ENCODE data around the gene SLC2A4RG. TPM values are rescaled to one million over a fixed set of nuclear protein-coding genes. Genes with fewer than 3 reads are reported as not detected.

Gene SLC2A4RG
- total RNA-seq, 2 experiments from 2014 or later: 58.9 to 59.0 TPM

- H3K4me3 Mint-ChIP-seq: no peak overlapping the region
- H3K36me3 Mint-ChIP-seq: no peaks in the 10 kb centered on the region
- POLR2A ChIA-PET: interaction anchor here (0.6 kb wide), 1 partner anchor 28 kb away, joined by 3 read pairs; no protein-coding TSS in a partner anchor
- H3K4me1 Mint-ChIP-seq (ENCODE audit: low read depth): peaks cover 13% of the 10 kb centered on the region
- H3K27me3 Mint-ChIP-seq: no peaks in the 10 kb centered on the region
- CTCF ChIA-PET: no interaction called here
- H3K27ac Mint-ChIP-seq: no peak overlapping the region
- no peaks in the 10 kb centered on the region for H3K9me3 Mint-ChIP-seq
- no peak for DNase-seq
- intact Hi-C loops (cut with micrococcal nuclease): no loop called here
Observed at GRCh38 chr20:63778857-63779256, 39.3 kb downstream of the SLC2A4RG start.

- ChIA-PET CTCF (interaction anchor here (1.0 to 1.4 kb wide), 3 partner anchors 73 to 75 kb away, joined by 3 to 4 read pairs (median 4); partner anchors contain the start of genes ARFRP1 and ZGPAT), POLR2A (no interaction called here)
- Mint-ChIP-seq H3K27me3 (no peaks in the 10 kb centered on the region), H3K4me1 (ENCODE audit: low read depth) (peaks cover 13% of the 10 kb centered on the region), H3K36me3 (no peaks in the 10 kb centered on the region), H3K4me3 (no peak overlapping the region), H3K27ac (no peak overlapping the region), H3K9me3 (no peaks in the 10 kb centered on the region)
- no peak for DNase-seq
- intact Hi-C loops (cut with micrococcal nuclease): no loop called here
Observed at GRCh38 chr20:63781181-63781580, 41.6 kb downstream of the SLC2A4RG start.

GRCh38 chr20:63782051-63782471, 42.5 kb downstream of the SLC2A4RG start:
- CTCF ChIA-PET: interaction anchor here (0.7 to 1.4 kb wide), 3 partner anchors 74 to 195 kb away, joined by 3 to 4 read pairs (median 3); partner anchors contain the start of genes ARFRP1 and ZGPAT
- H3K4me3 Mint-ChIP-seq: no peak overlapping the region
- H3K36me3 Mint-ChIP-seq: no peaks in the 10 kb centered on the region
- intact Hi-C loops (cut with micrococcal nuclease): loop anchor here (1.0 kb wide), 1 partner anchor 75 kb away; the partner anchor contains the start of gene ARFRP1
- DNase-seq: peak; percentile 79
- POLR2A ChIA-PET: no interaction called here
- H3K27ac Mint-ChIP-seq: no peak overlapping the region
- H3K4me1 Mint-ChIP-seq (ENCODE audit: low read depth): peaks cover 13% of the 10 kb centered on the region
- H3K9me3 Mint-ChIP-seq: no peaks in the 10 kb centered on the region
- H3K27me3 Mint-ChIP-seq: no peaks in the 10 kb centered on the region

GRCh38 chr20:63782521-63782971, 43.0 kb downstream of the SLC2A4RG start:
- intact Hi-C loops (cut with micrococcal nuclease): loop anchor here (1.0 kb wide), 1 partner anchor 75 kb away; the partner anchor contains the start of gene ARFRP1
- CTCF ChIA-PET: interaction anchor here (1.0 to 1.4 kb wide), 2 partner anchors 74 to 191 kb away, joined by 4 to 6 read pairs; partner anchors contain the start of genes ARFRP1 and ZGPAT
- POLR2A ChIA-PET: no interaction called here
- H3K27me3 Mint-ChIP-seq: no peaks in the 10 kb centered on the region
- H3K4me1 Mint-ChIP-seq (ENCODE audit: low read depth): peaks cover 13% of the 10 kb centered on the region
- DNase-seq: no peak
- H3K4me3 Mint-ChIP-seq: no peak overlapping the region
- no peaks in the 10 kb centered on the region for H3K9me3 Mint-ChIP-seq
- no peak overlapping the region for H3K27ac Mint-ChIP-seq
- no peaks in the 10 kb centered on the region for H3K36me3 Mint-ChIP-seq

GRCh38 chr20:63783970-63784369, 44.4 kb downstream of the SLC2A4RG start:
- POLR2A ChIA-PET: no interaction called here
- H3K4me1 Mint-ChIP-seq (ENCODE audit: low read depth): peaks cover 13% of the 10 kb centered on the region
- intact Hi-C loops (cut with micrococcal nuclease): no loop called here
- no peaks in the 10 kb centered on the region for H3K27me3 Mint-ChIP-seq
- H3K27ac Mint-ChIP-seq: no peak overlapping the region
- no peak for DNase-seq
- CTCF ChIA-PET: interaction anchor here (0.9 to 1.3 kb wide), 4 partner anchors 9 to 190 kb away, joined by 3 to 5 read pairs (median 3); no protein-coding TSS in a partner anchor
- H3K36me3 Mint-ChIP-seq: no peaks in the 10 kb centered on the region
- no peak overlapping the region for H3K4me3 Mint-ChIP-seq
- H3K9me3 Mint-ChIP-seq: no peaks in the 10 kb centered on the region

- Mint-ChIP-seq H3K4me1 (ENCODE audit: low read depth) (peaks cover 13% of the 10 kb centered on the region), H3K4me3 (no peak overlapping the region), H3K27me3 (no peaks in the 10 kb centered on the region), H3K27ac (no peak overlapping the region), H3K9me3 (no peaks in the 10 kb centered on the region), H3K36me3 (no peaks in the 10 kb centered on the region)
- intact Hi-C loops (cut with micrococcal nuclease): loop anchor here (2.0 to 5.0 kb wide), 2 partner anchors 79 to 187 kb away; partner anchors contain the start of gene TPD52L2
- CTCF ChIA-PET: interaction anchor here (0.7 to 3.2 kb wide), 29 partner anchors 9 to 308 kb away, joined by 3 to 30 read pairs (median 5); partner anchors contain the start of genes ARFRP1, LIME1, PTK6 and TPD52L2
- POLR2A ChIA-PET: interaction anchor here (0.8 to 1.3 kb wide), 2 partner anchors 78 to 298 kb away, joined by 3 to 5 read pairs; partner anchors contain the start of genes ARFRP1, LKAAEAR1 and ZGPAT
- DNase-seq: no peak
Observed at GRCh38 chr20:63785691-63786131, 46.1 kb downstream of the SLC2A4RG start.

GRCh38 chr20:63787302-63787701, 47.7 kb downstream of the SLC2A4RG start:
- Mint-ChIP-seq H3K36me3 (no peaks in the 10 kb centered on the region), H3K4me1 (ENCODE audit: low read depth) (peaks cover 4% of the 10 kb centered on the region), H3K4me3 (no peak overlapping the region), H3K9me3 (no peaks in the 10 kb centered on the region), H3K27me3 (no peaks in the 10 kb centered on the region), H3K27ac (no peak overlapping the region)
- POLR2A ChIA-PET: no interaction called here
- no peak for DNase-seq
- intact Hi-C loops (cut with micrococcal nuclease): loop anchor here (2.0 to 5.0 kb wide), 2 partner anchors 77 to 185 kb away; partner anchors contain the start of gene TPD52L2
- CTCF ChIA-PET: interaction anchor here (1.0 to 3.2 kb wide), 10 partner anchors 9 to 129 kb away, joined by 3 to 30 read pairs (median 6); partner anchors contain the start of genes RTEL1 and TPD52L2

GRCh38 chr20:63787749-63788148, 48.2 kb downstream of the SLC2A4RG start:
- POLR2A ChIA-PET: no interaction called here
- H3K27me3 Mint-ChIP-seq: no peaks in the 10 kb centered on the region
- CTCF ChIA-PET: interaction anchor here (2.6 to 3.2 kb wide), 2 partner anchors 12 to 76 kb away, joined by 8 to 30 read pairs; partner anchors contain the start of gene TPD52L2
- H3K27ac Mint-ChIP-seq: no peak overlapping the region
- H3K4me3 Mint-ChIP-seq: no peak overlapping the region
- no peaks in the 10 kb centered on the region for H3K4me1 Mint-ChIP-seq (ENCODE audit: low read depth)
- no peaks in the 10 kb centered on the region for H3K9me3 Mint-ChIP-seq
- intact Hi-C loops (cut with micrococcal nuclease): loop anchor here (2.0 to 5.0 kb wide), 2 partner anchors 77 to 185 kb away; partner anchors contain the start of gene TPD52L2
- no peak for DNase-seq
- no peaks in the 10 kb centered on the region for H3K36me3 Mint-ChIP-seq

GRCh38 chr20:63789836-63790571, 50.4 kb downstream of the SLC2A4RG start:
- H3K4me1 Mint-ChIP-seq (ENCODE audit: low read depth): no peaks in the 10 kb centered on the region
- peaks cover 6% of the 10 kb centered on the region for H3K27me3 Mint-ChIP-seq
- intact Hi-C loops (cut with micrococcal nuclease): loop anchor here (5.0 kb wide), 1 partner anchor 182 kb away; no protein-coding TSS in a partner anchor
- H3K9me3 Mint-ChIP-seq: no peaks in the 10 kb centered on the region
- CTCF ChIA-PET: interaction anchor here (1.3 kb wide), 1 partner anchor 82 kb away, joined by 5 read pairs; the partner anchor contains the start of genes ARFRP1 and ZGPAT
- POLR2A ChIA-PET: no interaction called here
- no peak for DNase-seq
- H3K27ac Mint-ChIP-seq: no peak overlapping the region
- no peak overlapping the region for H3K4me3 Mint-ChIP-seq
- H3K36me3 Mint-ChIP-seq: no peaks in the 10 kb centered on the region

- POLR2A ChIA-PET: no interaction called here
- H3K27me3 Mint-ChIP-seq: peaks cover 10% of the 10 kb centered on the region
- no peak overlapping the region for H3K27ac Mint-ChIP-seq
- H3K4me3 Mint-ChIP-seq: no peak overlapping the region
- no peaks in the 10 kb centered on the region for H3K9me3 Mint-ChIP-seq
- CTCF ChIA-PET: interaction anchor here (1.3 kb wide), 1 partner anchor 83 kb away, joined by 5 read pairs; the partner anchor contains the start of genes ARFRP1 and ZGPAT
- intact Hi-C loops (cut with micrococcal nuclease): no loop called here
- no peaks in the 10 kb centered on the region for H3K4me1 Mint-ChIP-seq (ENCODE audit: low read depth)
- H3K36me3 Mint-ChIP-seq: no peaks in the 10 kb centered on the region
- DNase-seq: no peak
Observed at GRCh38 chr20:63790572-63791168, 51.1 kb downstream of the SLC2A4RG start.

- intact Hi-C loops (cut with micrococcal nuclease): no loop called here
- Mint-ChIP-seq H3K27me3 (peaks cover 10% of the 10 kb centered on the region), H3K4me1 (ENCODE audit: low read depth) (peaks cover 3% of the 10 kb centered on the region), H3K27ac (no peak overlapping the region), H3K36me3 (no peaks in the 10 kb centered on the region), H3K9me3 (no peaks in the 10 kb centered on the region), H3K4me3 (no peak overlapping the region)
- DNase-seq: no peak
- POLR2A ChIA-PET: no interaction called here
- CTCF ChIA-PET: no interaction called here
Observed at GRCh38 chr20:63791497-63792156, 52.1 kb downstream of the SLC2A4RG start.

All from activated CD4-positive, alpha-beta memory T cell treated with anti-CD3 and anti-CD28 coated beads for 36 hours (primary cell).